Activated naive CD8-positive, alpha-beta T cell treated with anti-CD3 and anti-CD28 coated beads, Interleukin-2, amount 50 U/mL, for 24 hours (primary cell): ENCODE data around the gene TMEM154.

Experiments
- ATAC-seq: fragments of 150-1000 bp; cut with Tn5 transposase; one replicate; pipeline ENCODE4 v1.10.0; 2021
- DNase-seq: peaks from one replicate; pipeline ENCODE4 v3.0.0; 2021
- H3K27ac Mint-ChIP-seq: one replicate; pipeline ENCODE4 v1.8.0; 2021; ENCODE audit warnings: mild to moderate bottlenecking, mixed read lengths
- H3K27me3 Mint-ChIP-seq: one replicate; pipeline ENCODE4 v1.8.0; 2021; ENCODE audit warnings: mixed read lengths
- H3K36me3 Mint-ChIP-seq: one replicate; pipeline ENCODE4 v1.8.0; 2021; ENCODE audit warnings: low read depth, mixed read lengths
- H3K4me1 Mint-ChIP-seq: one replicate; pipeline ENCODE4 v1.8.0; 2021; ENCODE audit warnings: mixed read lengths
- H3K4me3 Mint-ChIP-seq: one replicate; pipeline ENCODE4 v1.8.0; 2021; ENCODE audit warnings: mild to moderate bottlenecking, moderate library complexity, mixed read lengths
- H3K9me3 Mint-ChIP-seq: one replicate; pipeline ENCODE4 v1.8.0; 2021; ENCODE audit warnings: mixed read lengths

TMEM154 gene

DNA sequence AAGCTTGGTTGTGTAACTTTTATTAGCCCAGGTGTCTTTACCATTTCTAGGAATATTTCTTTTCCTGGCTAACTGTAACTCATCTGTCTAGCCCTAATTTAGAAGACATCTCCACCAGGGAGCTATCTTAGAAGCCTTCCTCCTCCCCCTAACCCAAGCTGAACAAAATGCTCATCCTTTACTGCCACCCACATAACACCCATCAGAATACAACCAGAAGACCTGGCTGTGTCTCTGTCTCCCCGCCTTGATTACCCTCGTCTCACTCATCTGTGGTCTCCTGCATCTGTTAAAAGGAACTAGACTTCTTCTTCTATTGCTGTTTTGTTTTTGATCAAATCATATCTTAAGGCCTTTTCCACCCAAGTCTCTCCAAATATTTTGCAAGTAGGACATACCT is 4.8 kb upstream of the TMEM154 start:
- DNase-seq (no peak), ATAC-seq (peak; percentile 45)
- Mint-ChIP-seq H3K36me3 (no peaks in the 10 kb centered on the region), H3K9me3 (no peaks in the 10 kb centered on the region), H3K27ac (peak overlapping the region; percentile 70), H3K4me1 (peaks cover 33% of the 10 kb centered on the region), H3K27me3 (peaks cover 2% of the 10 kb centered on the region), H3K4me3 (no peak overlapping the region)

DNA sequence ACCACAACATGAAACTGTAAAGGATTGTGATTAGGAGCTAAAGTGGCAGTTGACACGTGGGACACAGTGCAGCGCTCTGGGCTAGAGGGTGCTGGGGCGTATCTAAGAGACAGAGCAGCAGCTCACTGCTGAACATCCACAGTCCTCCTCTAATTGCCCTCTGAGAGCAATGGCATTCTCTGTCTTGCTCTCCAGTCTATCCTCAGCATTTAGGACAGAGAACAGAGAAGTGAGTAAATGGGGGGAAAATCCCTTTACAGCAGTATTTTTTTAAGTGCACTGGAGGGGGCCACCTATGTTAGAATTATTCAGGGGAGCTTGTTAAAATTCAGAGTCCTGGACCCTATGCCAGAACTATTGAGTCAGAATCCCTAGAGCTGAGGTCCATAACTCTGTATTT is 4.2 kb upstream of the TMEM154 start:
- H3K36me3 Mint-ChIP-seq, result no peaks in the 10 kb centered on the region
- H3K4me1 Mint-ChIP-seq, result peaks cover 36% of the 10 kb centered on the region
- H3K4me3 Mint-ChIP-seq, result no peak overlapping the region
- no peaks in the 10 kb centered on the region for H3K9me3 Mint-ChIP-seq
- DNase-seq, result no peak
- H3K27ac Mint-ChIP-seq, result peak overlapping the region; percentile 44
- ATAC-seq, result peak; percentile 78
- peaks cover 2% of the 10 kb centered on the region for H3K27me3 Mint-ChIP-seq

DNA sequence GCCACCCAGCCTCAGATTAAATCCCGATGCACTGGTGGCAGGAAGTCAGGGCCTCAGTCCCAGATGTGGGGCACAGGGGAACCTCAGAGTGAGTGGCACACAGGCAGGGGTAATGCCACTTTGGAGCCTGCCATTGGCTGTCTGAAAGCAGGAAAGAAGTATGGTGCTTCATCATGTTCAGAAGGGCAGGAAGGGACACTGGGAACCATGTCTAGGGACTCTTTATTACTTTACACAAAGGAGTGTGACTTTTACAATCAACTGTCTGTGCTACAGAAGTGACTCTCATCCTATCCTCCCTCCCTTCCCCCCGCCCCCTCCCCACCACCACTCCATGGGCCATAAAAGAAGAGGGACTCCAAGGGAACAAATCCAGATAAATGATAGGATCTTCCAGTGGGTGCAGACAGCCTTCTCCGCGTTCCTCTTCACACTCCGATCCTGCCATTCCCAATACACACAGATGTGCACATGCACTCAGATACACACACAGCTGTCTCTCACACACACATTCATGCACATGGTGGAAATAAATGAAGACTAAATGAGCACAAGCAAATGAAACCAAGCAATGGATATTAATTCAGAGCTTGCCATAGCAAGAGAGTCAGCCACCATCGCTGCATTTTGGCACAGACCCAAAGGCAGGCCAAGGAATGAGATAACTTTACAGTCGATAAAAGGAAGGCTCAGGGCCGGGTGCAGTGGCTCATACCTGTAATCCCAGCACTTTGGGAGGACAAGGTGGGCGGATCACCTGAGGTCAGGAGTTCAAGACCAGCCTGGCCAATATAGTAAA is 2.5 kb upstream of the TMEM154 start:
- Mint-ChIP-seq H3K4me3 (no peak overlapping the region), H3K27me3 (no peaks in the 10 kb centered on the region), H3K9me3 (no peaks in the 10 kb centered on the region), H3K4me1 (peaks cover 51% of the 10 kb centered on the region), H3K36me3 (no peaks in the 10 kb centered on the region), H3K27ac (no peak overlapping the region)
- ATAC-seq (no peak), DNase-seq (no peak)

DNA sequence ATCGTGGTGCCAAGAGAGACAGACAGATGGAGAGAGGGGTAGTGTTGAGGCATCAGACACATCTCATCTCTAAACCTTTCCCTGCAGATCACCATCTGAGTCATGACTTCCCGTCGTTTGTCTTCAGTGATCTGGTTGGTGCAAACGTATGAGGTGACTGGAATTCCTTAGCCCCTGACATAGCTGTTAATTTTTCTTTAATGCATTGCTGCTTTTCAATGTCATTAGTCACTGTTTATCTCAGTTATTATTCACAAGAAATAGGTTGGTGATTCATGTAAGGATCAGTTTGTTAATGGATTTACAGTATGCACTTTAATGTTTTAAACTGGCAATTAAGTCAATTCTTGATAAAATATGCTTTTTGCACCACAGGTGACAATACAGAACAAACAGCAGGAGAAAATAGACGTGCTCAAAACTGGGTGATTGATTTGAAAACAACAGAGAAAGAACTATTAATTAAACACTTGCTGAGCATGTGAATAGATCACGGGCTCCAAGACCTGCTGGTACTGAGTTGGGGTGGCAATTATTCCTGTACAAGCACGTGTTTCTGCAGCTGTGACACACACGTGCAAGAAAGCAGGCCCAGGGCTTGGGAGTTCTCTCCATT is 1.3 kb upstream of the TMEM154 start:
- Mint-ChIP-seq H3K27me3 (no peaks in the 10 kb centered on the region), H3K4me3 (peak overlapping the region; percentile 39), H3K36me3 (no peaks in the 10 kb centered on the region), H3K27ac (no peak overlapping the region), H3K9me3 (no peaks in the 10 kb centered on the region), H3K4me1 (peaks cover 61% of the 10 kb centered on the region)
- peak; percentile 55 for ATAC-seq
- DNase-seq, result no peak

DNA sequence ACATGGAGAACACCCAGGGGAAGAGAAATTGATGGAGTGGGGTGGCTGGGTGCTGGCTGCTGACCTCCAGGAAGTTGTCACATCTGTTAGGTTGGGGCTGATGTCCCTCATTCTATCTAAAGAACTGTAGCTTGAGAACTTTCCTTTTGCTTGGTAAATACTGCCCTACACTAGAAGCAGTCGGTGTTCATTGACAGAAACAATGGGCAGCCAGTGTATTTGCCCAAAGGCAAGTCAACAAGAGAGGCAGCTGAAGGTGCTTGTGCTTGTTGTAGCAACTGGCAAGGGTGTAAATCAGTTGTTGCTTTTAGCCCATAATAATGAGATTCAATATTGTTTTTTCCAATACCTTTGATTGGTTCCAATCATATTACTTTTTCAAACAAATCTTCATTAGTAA is 956 bp downstream of the TMEM154 start:
- no peak for ATAC-seq
- peak overlapping the region; percentile 86 for H3K4me3 Mint-ChIP-seq

DNA sequence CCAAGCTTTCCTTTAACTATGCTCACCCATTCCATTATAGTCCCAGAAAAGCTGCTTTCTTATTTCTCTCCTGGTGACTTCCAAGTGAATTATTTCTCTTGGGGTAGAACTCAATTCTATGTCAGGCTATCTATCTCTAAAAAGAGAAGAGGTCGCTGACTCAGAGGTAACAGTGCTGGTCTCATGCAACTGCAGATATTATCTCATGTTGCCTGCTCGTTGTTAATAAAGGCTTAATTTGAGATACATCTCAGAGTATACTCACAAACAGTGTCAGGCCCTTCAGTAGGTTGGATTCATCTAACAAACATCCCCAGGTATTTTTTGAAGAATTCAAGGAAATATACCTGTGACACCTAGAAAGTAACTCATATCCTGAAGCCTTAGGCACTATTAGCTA is 2.7 kb downstream of the TMEM154 start:
- H3K9me3 Mint-ChIP-seq, result no peaks in the 10 kb centered on the region
- no peaks in the 10 kb centered on the region for H3K36me3 Mint-ChIP-seq
- no peak for DNase-seq
- H3K4me3 Mint-ChIP-seq, result no peak overlapping the region
- ATAC-seq, result no peak
- no peaks in the 10 kb centered on the region for H3K27me3 Mint-ChIP-seq
- H3K4me1 Mint-ChIP-seq, result peaks cover 51% of the 10 kb centered on the region
- peak overlapping the region; percentile 0 for H3K27ac Mint-ChIP-seq

More for the DNA sequence above, 956 bp downstream of the TMEM154 start:
- Mint-ChIP-seq H3K36me3 (no peaks in the 10 kb centered on the region), H3K4me1 (peaks cover 56% of the 10 kb centered on the region), H3K27me3 (no peaks in the 10 kb centered on the region), H3K9me3 (no peaks in the 10 kb centered on the region), H3K27ac (peak overlapping the region; percentile 88)
- DNase-seq, result no peak

DNA sequence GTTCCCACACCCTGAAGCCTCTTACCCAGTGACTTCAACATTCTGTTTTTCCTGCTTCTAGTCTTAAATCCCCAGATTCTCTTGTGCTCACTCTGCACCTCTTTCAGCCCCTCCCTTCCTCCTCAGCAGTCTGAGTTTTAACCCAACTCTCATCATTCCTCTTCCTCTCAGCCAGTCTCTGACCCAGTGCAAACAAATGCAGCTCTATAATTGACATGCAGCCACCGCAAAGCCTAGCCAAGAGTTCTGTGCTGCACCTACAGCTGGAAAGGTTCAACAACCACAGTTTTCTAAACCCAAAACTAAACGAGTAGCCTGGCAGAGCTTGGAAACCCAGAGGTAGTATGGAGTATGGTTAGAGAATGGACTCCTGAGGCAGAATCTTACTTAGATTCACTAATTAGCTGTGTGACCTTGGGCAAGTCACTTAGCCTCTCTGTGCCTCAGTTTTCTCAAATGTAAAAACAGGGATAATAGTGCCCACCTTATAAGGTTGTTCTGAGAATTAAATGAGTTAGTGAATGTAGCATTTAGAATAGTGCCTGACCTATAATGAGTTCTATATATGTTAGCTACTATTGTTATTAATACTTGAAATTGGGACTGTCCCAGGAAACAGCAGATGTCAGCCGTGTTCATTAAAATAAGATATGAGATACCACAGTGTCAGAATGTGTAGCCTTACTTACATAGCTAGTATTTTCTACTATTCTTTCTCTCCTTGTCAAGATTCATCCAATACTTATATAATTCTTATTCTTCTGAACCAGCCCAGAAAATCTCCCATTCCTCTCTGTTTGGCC is 3.5 kb downstream of the TMEM154 start:
- Mint-ChIP-seq H3K36me3 (peaks cover 3% of the 10 kb centered on the region), H3K4me1 (peaks cover 52% of the 10 kb centered on the region), H3K27ac (no peak overlapping the region), H3K9me3 (peaks cover 1% of the 10 kb centered on the region), H3K4me3 (no peak overlapping the region), H3K27me3 (no peaks in the 10 kb centered on the region)
- no peak for ATAC-seq
- no peak for DNase-seq

DNA sequence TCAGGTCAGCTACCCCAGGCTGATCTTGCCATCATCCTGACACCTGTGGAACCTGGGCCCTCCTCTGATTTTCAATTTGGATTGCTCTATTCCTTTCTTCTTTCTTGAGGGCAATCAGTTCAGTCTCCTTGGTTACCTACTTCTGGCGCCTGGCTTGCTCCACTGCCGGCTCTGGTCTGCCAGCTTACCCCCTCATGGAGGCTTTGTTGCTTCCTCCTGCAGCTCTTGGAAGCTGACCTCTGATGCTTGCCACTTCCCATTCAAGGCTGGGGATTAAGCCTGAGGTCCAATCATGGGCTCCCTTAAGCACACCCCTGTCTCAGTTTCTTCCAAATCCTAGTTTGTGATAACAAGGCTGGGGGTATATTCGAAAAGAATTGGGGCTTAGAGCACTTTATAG is 5.4 kb downstream of the TMEM154 start:
- no peak for ATAC-seq
- Mint-ChIP-seq H3K9me3 (peaks cover 4% of the 10 kb centered on the region), H3K4me1 (peaks cover 37% of the 10 kb centered on the region), H3K4me3 (no peak overlapping the region), H3K36me3 (peaks cover 7% of the 10 kb centered on the region), H3K27ac (no peak overlapping the region), H3K27me3 (no peaks in the 10 kb centered on the region)
- DNase-seq, result no peak

DNA sequence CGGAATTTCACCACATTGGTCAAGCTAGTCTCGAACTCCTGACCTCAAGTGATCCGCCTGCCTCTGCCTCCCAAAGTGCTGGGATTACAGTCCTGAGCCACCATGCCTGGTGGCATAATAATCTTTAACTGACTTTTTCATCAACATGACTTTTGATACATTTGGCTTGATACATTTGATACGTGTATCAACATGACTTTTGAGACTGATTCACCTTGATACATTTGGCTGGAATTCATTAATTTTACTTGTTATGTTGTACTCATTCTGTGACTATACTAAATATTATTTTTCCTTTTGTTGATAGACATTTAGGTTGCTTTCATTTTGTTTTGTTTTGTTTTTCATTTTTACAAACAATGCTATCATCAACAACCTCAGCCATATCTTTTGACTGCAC is 6.3 kb downstream of the TMEM154 start:
- ATAC-seq, result no peak
- no peak overlapping the region for H3K4me3 Mint-ChIP-seq
- H3K27ac Mint-ChIP-seq, result no peak overlapping the region
- DNase-seq, result no peak
- H3K4me1 Mint-ChIP-seq, result peaks cover 28% of the 10 kb centered on the region
- H3K9me3 Mint-ChIP-seq, result peaks cover 4% of the 10 kb centered on the region
- no peaks in the 10 kb centered on the region for H3K27me3 Mint-ChIP-seq
- peaks cover 7% of the 10 kb centered on the region for H3K36me3 Mint-ChIP-seq

DNA sequence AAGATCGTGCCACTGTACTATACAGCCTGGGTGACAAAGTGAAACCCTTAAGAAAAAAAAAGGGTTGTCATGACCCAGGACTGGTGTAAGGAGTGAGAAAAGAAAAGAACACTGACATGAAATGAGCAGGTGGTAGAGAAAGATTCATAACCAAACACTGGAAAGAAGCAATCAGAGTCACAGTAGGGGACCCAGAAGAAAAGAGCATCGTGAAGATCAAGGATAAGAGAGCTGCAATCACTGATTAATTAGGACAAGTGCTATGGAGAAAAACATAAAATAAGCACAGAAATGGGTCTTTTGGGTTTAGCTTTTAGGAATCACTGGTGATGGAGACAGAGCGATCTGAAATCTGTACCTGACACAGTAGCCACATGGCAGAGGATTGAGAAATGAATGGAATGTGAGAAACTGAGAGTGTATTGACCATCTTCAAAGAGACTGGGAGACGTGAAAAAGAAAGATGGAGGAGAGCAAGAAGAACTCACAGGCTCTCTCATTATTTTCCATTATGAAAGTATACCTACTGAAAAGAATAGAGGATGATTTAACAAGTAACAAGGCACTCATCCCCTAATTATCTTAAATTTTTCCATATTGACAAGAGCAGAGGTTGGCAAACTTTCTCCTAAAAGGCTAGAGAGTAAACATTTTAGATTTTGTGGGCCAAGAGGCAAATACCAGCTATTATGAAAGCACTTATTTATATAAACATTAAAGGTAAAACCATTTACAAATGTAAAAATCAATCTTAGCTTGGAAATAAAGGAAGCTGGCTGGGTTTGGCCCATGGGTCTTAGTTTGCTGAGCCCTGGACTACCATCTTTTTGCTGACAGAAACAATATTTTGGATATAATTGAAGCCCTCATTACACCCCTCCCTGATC is 7.3 kb downstream of the TMEM154 start:
- H3K9me3 Mint-ChIP-seq, result peaks cover 4% of the 10 kb centered on the region
- H3K27me3 Mint-ChIP-seq, result no peaks in the 10 kb centered on the region
- ATAC-seq, result no peak
- H3K4me3 Mint-ChIP-seq, result no peak overlapping the region
- peaks cover 7% of the 10 kb centered on the region for H3K36me3 Mint-ChIP-seq
- H3K4me1 Mint-ChIP-seq, result peaks cover 19% of the 10 kb centered on the region
- peak overlapping the region; percentile 10 for H3K27ac Mint-ChIP-seq
- no peak for DNase-seq

DNA sequence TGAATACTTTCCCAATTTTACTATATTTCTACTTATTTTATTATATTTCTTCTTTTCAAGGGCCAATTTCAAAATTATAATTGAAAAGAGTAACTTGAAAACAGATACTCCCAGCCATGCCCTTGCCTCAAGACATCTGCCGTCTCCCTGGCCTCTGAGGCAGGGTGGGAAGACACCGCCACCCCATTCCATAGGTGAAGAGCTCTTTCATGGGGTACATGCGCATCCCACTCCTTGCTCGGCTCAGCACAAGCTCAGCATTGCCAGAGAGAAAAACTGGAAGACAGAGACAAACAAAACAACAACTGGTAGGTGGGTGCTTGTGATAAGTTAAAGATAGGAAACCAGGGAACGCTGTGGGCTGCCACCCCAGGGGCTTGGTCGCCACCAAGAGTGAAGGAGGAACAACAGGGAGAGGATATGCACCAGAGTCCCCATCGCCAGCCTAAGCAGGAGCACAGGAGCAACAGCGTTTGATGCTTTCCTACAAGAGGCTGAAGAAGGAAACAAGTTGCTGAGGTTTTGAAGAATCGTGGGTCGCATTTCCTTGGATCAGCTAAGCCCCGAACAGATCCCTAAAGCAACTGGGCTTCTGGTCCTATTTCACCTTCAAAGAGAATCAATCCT is 11.3 kb downstream of the TMEM154 start:
- H3K4me1 Mint-ChIP-seq, result peaks cover 14% of the 10 kb centered on the region
- no peak overlapping the region for H3K27ac Mint-ChIP-seq
- H3K27me3 Mint-ChIP-seq, result no peaks in the 10 kb centered on the region
- ATAC-seq, result no peak
- H3K4me3 Mint-ChIP-seq, result no peak overlapping the region
- peaks cover 4% of the 10 kb centered on the region for H3K9me3 Mint-ChIP-seq
- no peak for DNase-seq
- H3K36me3 Mint-ChIP-seq, result peaks cover 7% of the 10 kb centered on the region

DNA sequence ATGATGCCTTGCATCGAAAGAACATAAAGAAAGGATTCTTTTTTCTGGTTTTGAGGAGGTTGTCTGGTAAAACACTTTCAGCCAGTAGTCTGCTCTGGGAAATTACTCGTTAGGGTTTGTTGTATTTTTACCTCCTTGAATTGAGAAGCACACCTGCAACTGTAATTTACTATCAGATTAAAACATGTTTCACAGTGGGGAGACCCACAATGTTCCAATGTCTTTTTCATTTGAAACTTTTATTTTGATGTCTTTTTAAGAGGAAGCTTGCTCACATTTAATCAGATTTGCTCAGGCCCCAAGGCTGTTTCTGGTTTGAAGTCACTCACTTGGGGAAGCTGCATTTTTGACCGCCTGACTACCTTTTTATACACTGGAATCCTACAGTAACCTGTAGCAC is 12.0 kb downstream of the TMEM154 start:
- Mint-ChIP-seq H3K27me3 (no peaks in the 10 kb centered on the region), H3K4me3 (no peak overlapping the region), H3K27ac (no peak overlapping the region), H3K9me3 (peaks cover 4% of the 10 kb centered on the region), H3K36me3 (peaks cover 9% of the 10 kb centered on the region), H3K4me1 (peaks cover 19% of the 10 kb centered on the region)
- DNase-seq (no peak), ATAC-seq (no peak)

DNA sequence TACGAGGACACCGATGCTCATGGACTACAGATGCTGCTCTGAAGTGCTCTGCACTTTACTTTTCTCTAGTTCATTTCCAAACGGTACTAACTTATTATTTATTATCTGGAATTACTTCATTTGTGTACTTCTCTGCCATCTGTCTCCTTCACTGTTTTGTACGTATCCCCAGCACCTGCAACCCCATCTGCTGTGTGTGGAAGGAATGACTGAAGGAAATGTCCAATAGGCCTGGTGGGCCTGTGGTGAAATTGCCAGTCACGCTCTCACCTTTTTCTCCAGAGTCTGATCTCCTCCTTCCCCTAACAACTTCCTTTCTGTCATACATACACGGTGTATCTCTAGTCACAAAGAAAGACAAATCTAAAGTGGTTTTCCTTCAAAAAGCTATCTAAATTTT is 12.9 kb downstream of the TMEM154 start:
- no peak for DNase-seq
- Mint-ChIP-seq H3K4me3 (no peak overlapping the region), H3K27ac (no peak overlapping the region), H3K4me1 (peaks cover 19% of the 10 kb centered on the region), H3K9me3 (peaks cover 4% of the 10 kb centered on the region), H3K27me3 (no peaks in the 10 kb centered on the region), H3K36me3 (peaks cover 9% of the 10 kb centered on the region)
- ATAC-seq, result no peak
